ENCODE results near the gene AK4. TPM values are rescaled to one million over a fixed set of nuclear protein-coding genes. Genes with fewer than 3 reads are reported as not detected.

AK4 gene
- polyA plus RNA-seq, 1 donor (not counting 4 experiments of a cell fraction or from before 2014, with no cell fraction given): 90.0 TPM

GRCh38 chr1:65197636-65198035, 49.6 kb downstream of the AK4 start:
- Histone ChIP-seq H3K9me1 (ENCODE audit: control insufficient read depth, extremely low read depth, insufficient read depth, low read length) (no peaks in the 10 kb centered on the region), H3K4me1 (ENCODE audit: control insufficient read depth, extremely low read depth, insufficient read depth, low read length) (no peaks in the 10 kb centered on the region), H3K4me3 (ENCODE audit: control insufficient read depth in 2 of 3, extremely low read depth in 1 of 3, insufficient read depth in 2 of 3, low read depth in 1 of 3, low read length in 3 of 3) (no peak overlapping the region), H4K20me1 (ENCODE audit: control insufficient read depth, extremely low read depth, insufficient read depth, low read length) (no peaks in the 10 kb centered on the region), H3K27ac (ENCODE audit: control insufficient read depth, insufficient read depth, low read length) (no peak overlapping the region), H2AFZ (ENCODE audit: control insufficient read depth, low read length) (no peak overlapping the region), H3K4me2 (ENCODE audit: control insufficient read depth, extremely low read depth, insufficient read depth, low read depth, low read length) (no peak overlapping the region), H3K36me3 (ENCODE audit: control insufficient read depth in 2 of 2, extremely low read depth in 1 of 2, insufficient read depth in 2 of 2, low read length in 2 of 2) (peaks cover 10 to 13% of the 10 kb centered on the region in 2 experiments), H3K9me3 (ENCODE audit: control insufficient read depth, low read depth, low read length) (no peaks in the 10 kb centered on the region), H3K79me2 (ENCODE audit: control insufficient read depth, insufficient read depth, low read length) (no peaks in the 10 kb centered on the region), H3K27me3 (ENCODE audit: control insufficient read depth, extremely low read depth, insufficient read depth, low read length) (no peaks in the 10 kb centered on the region), H3K9ac (ENCODE audit: control insufficient read depth, extremely low read depth, insufficient read depth, low read length) (no peak overlapping the region)
- dilution Hi-C loops (cut with MboI; ENCODE audit: extremely low pct_ligation_motif_present, low sequenced_read_pairs): no loop called here
- DNase-seq (ENCODE audit: low read depth, low spot score) (no peak), FAIRE-seq (no peak)
- TF ChIP-seq CTCF (optimal IDR thresholded peaks at IDR 0.05 in 1 of 3, IDR thresholded peaks at IDR 0.05 in 1 of 3, conservative IDR thresholded peaks at IDR 0.05 in 1 of 3; ENCODE audit: extremely low read depth in 1 of 3, insufficient read depth in 2 of 3, low read length in 3 of 3) (no peak), EZH2 (IDR thresholded peaks at IDR 0.05; ENCODE audit: low read length) (no peak)

- H3K27ac ChIP-seq (ENCODE audit: control insufficient read depth, insufficient read depth, low read length): no peak overlapping the region
- DNase-seq (ENCODE audit: low read depth, low spot score) (no peak), FAIRE-seq (no peak)
- no peaks in the 10 kb centered on the region for H3K9me3 ChIP-seq (ENCODE audit: control insufficient read depth, low read depth, low read length)
- H3K36me3 ChIP-seq (ENCODE audit: control insufficient read depth in 2 of 2, extremely low read depth in 1 of 2, insufficient read depth in 2 of 2, low read length in 2 of 2): peaks cover 9 to 13% of the 10 kb centered on the region in 2 experiments
- H3K4me2 ChIP-seq (ENCODE audit: control insufficient read depth, extremely low read depth, insufficient read depth, low read depth, low read length): no peak overlapping the region
- TF ChIP-seq EZH2 (IDR thresholded peaks at IDR 0.05; ENCODE audit: low read length) (no peak), CTCF (optimal IDR thresholded peaks at IDR 0.05 in 1 of 3, IDR thresholded peaks at IDR 0.05 in 1 of 3, conservative IDR thresholded peaks at IDR 0.05 in 1 of 3; ENCODE audit: extremely low read depth in 1 of 3, insufficient read depth in 2 of 3, low read length in 3 of 3) (no peak)
- no peak overlapping the region for H3K9ac ChIP-seq (ENCODE audit: control insufficient read depth, extremely low read depth, insufficient read depth, low read length)
- H3K4me3 ChIP-seq (ENCODE audit: control insufficient read depth in 2 of 3, extremely low read depth in 1 of 3, insufficient read depth in 2 of 3, low read depth in 1 of 3, low read length in 3 of 3): no peak overlapping the region
- no peaks in the 10 kb centered on the region for H3K4me1 ChIP-seq (ENCODE audit: control insufficient read depth, extremely low read depth, insufficient read depth, low read length)
- no peaks in the 10 kb centered on the region for H3K79me2 ChIP-seq (ENCODE audit: control insufficient read depth, insufficient read depth, low read length)
- H4K20me1 ChIP-seq (ENCODE audit: control insufficient read depth, extremely low read depth, insufficient read depth, low read length): no peaks in the 10 kb centered on the region
- dilution Hi-C loops (cut with MboI; ENCODE audit: extremely low pct_ligation_motif_present, low sequenced_read_pairs): no loop called here
- no peaks in the 10 kb centered on the region for H3K27me3 ChIP-seq (ENCODE audit: control insufficient read depth, extremely low read depth, insufficient read depth, low read length)
- H2AFZ ChIP-seq (ENCODE audit: control insufficient read depth, low read length): no peak overlapping the region
- no peaks in the 10 kb centered on the region for H3K9me1 ChIP-seq (ENCODE audit: control insufficient read depth, extremely low read depth, insufficient read depth, low read length)
These were observed 50.1 kb downstream of the AK4 start for GRCh38 chr1:65198096-65198495.

All from keratinocyte (primary cell).